HepG2 (cell line): Measurements from ENCODE around the gene TPTE2. TPM values are rescaled to one million over a fixed set of nuclear protein-coding genes. Genes with fewer than 3 reads are reported as not detected.

Experiments
- ATF6 ChIP-seq: sonication (generic); formaldehyde crosslinking; conservative IDR thresholded peaks from 2 replicates; pipeline ENCODE4 v1.4.0; 2020; ENCODE audit warnings: missing genetic modification reagents
- FOSL1 ChIP-seq: sonication (generic); formaldehyde crosslinking; IDR thresholded peaks from 2 replicates; pipeline ENCODE4 v1.9.0; 2021; ENCODE audit warnings: missing genetic modification reagents, borderline replicate concordance
- HNF1A ChIP-seq, 2 experiments: sonication (generic) in 1 of 2; formaldehyde crosslinking in 1 of 2; IDR thresholded peaks; 2 replicates each; pipeline versions ENCODE4 v1.4.0 to v1.6.1; 2016 to 2020; ENCODE audit warnings: borderline replicate concordance in 1 of 2, low read depth in 1 of 2, mild to moderate bottlenecking in 1 of 2, missing genetic modification reagents in 1 of 2
- HOXA5 ChIP-seq: sonication (generic); formaldehyde crosslinking; IDR thresholded peaks from 2 replicates; pipeline ENCODE4 v1.4.0; 2020; ENCODE audit warnings: missing genetic modification reagents
- KAT2B ChIP-seq: fragments of 150-350 bp; IDR thresholded peaks from 2 replicates; pipeline ENCODE4 v1.6.1; 2014; ENCODE audit warnings: low read depth, low read length, borderline replicate concordance
- KDM5B ChIP-seq: sonication (generic); formaldehyde crosslinking; IDR thresholded peaks from 2 replicates; pipeline ENCODE4 v1.4.0; 2020; ENCODE audit warnings: missing genetic modification reagents, mild to moderate bottlenecking, borderline replicate concordance
- POLR2AphosphoS2 ChIP-seq: IDR thresholded peaks from 2 replicates; pipeline ENCODE4 v1.6.1; 2011; ENCODE audit warnings: low read depth, low read length, improper control_type of control experiment
- PRMT3 ChIP-seq: sonication (generic); formaldehyde crosslinking; IDR thresholded peaks from 2 replicates; pipeline ENCODE4 v1.8.1; 2022; ENCODE audit warnings: low read depth, mild to moderate bottlenecking, moderate library complexity, missing genetic modification reagents, borderline replicate concordance
- RXRA ChIP-seq: sonication (generic); formaldehyde crosslinking; IDR thresholded peaks from 2 replicates; pipeline ENCODE4 v1.5.1; 2020; ENCODE audit warnings: missing genetic modification reagents
- TEAD2 ChIP-seq: sonication (generic); formaldehyde crosslinking; IDR thresholded peaks from 2 replicates; pipeline ENCODE4 v1.9.0; 2021; ENCODE audit warnings: missing genetic modification reagents
- THAP8 ChIP-seq: sonication (generic); formaldehyde crosslinking; IDR thresholded peaks from 2 replicates; pipeline ENCODE4 v1.5.1; 2020; ENCODE audit warnings: missing genetic modification reagents, mild to moderate bottlenecking, borderline replicate concordance
- TRIM24 ChIP-seq: sonication (generic); formaldehyde crosslinking; IDR thresholded peaks from 2 replicates; pipeline ENCODE4 v1.8.0; 2022; ENCODE audit warnings: mild to moderate bottlenecking, missing genetic modification reagents
- ZBTB2 ChIP-seq: sonication (generic); formaldehyde crosslinking; IDR thresholded peaks from 2 replicates; pipeline ENCODE4 v1.8.0; 2022; ENCODE audit warnings: low read depth, missing genetic modification reagents
- ZFP62 ChIP-seq: sonication (generic); formaldehyde crosslinking; IDR thresholded peaks from 2 replicates; pipeline ENCODE4 v1.4.0; 2020; ENCODE audit warnings: missing genetic modification reagents
- ZFY ChIP-seq: sonication (generic); formaldehyde crosslinking; IDR thresholded peaks from 2 replicates; pipeline ENCODE4 v1.4.0; 2020; ENCODE audit warnings: missing genetic modification reagents
- ZNF17 ChIP-seq: sonication (generic); formaldehyde crosslinking; IDR thresholded peaks from 2 replicates; pipeline ENCODE4 v1.5.0; 2020; ENCODE audit warnings: mild to moderate bottlenecking, missing genetic modification reagents
- ZNF317 ChIP-seq: sonication (generic); formaldehyde crosslinking; IDR thresholded peaks from 2 replicates; pipeline ENCODE4 v1.5.0; 2020; ENCODE audit warnings: mild to moderate bottlenecking, missing genetic modification reagents
- ZNF343 ChIP-seq: sonication (generic); formaldehyde crosslinking; IDR thresholded peaks from 2 replicates; pipeline ENCODE4 v1.4.0; 2020; ENCODE audit warnings: mild to moderate bottlenecking, missing genetic modification reagents
- ZNF629 ChIP-seq: sonication (generic); formaldehyde crosslinking; conservative IDR thresholded peaks from 2 replicates; pipeline ENCODE4 v1.5.0; 2020; ENCODE audit warnings: missing genetic modification reagents
- ZNF737 ChIP-seq: sonication (generic); formaldehyde crosslinking; IDR thresholded peaks from 2 replicates; pipeline ENCODE4 v1.5.0; 2020; ENCODE audit warnings: missing genetic modification reagents, mild to moderate bottlenecking, borderline replicate concordance
- ZSCAN20 ChIP-seq: sonication (generic); formaldehyde crosslinking; IDR thresholded peaks from 2 replicates; pipeline ENCODE4 v1.4.0; 2020; ENCODE audit warnings: missing genetic modification reagents, mild to moderate bottlenecking, borderline replicate concordance
- polyA plus RNA-seq, 8 experiments: library from polyadenylated mRNA; depleted of rRNA in 3 of 8; stranded (reverse) in 7 of 8; unstranded in 1 of 8; fragments of >200 nt; fragmentation: Illumina TruSeq in 4 of 8; extraction: Trizol in 4 of 8; gene quantifications; 2 replicates each; pipeline versions ENCODE4 v1.2.1 to v1.2.3, GENCODE V29; 2011 to 2016; ENCODE audit warnings: low read depth in 4 of 8, missing spikeins in 1 of 8, mixed read lengths in 1 of 8; ENCODE audit not compliant: insufficient read depth in 1 of 8
- total RNA-seq, 5 experiments: library from RNA; depleted of rRNA; stranded (reverse); fragments of >200 nt; fragmentation: Illumina TruSeq; extraction: Trizol; gene quantifications; 2 replicates each; pipeline ENCODE4 v1.2.3, GENCODE V29; 2016; ENCODE audit warnings: low read depth in 1 of 5

TPTE2 gene
- total and polyA plus RNA-seq, 2 of the 13 experiments (the other 11 are each of a cell fraction or from before 2014, with no cell fraction given): 0.07 TPM; not detected in 1

GRCh38 chr13:19601749-19602725 lies 40.7 kb upstream of the TPTE2 start (continued):
- TF ChIP-seq ATF6 (CRISPR knock-in tag): no peak
- no peak; the same call in 1 of the 2 replicates for TF ChIP-seq ZNF629 (CRISPR knock-in tag)
- TF ChIP-seq ZNF17 (CRISPR knock-in tag): no peak
- no peak for TF ChIP-seq TEAD2
- TF ChIP-seq THAP8 (CRISPR knock-in tag): no peak
- no peak for TF ChIP-seq FOSL1 (CRISPR knock-in tag)
- TF ChIP-seq ZFY (CRISPR knock-in tag): peak; percentile 78
- TF ChIP-seq ZNF737 (CRISPR knock-in tag): no peak
- TF ChIP-seq ZBTB2 (CRISPR knock-in tag): no peak; the same call in 1 of the 2 replicates
- TF ChIP-seq POLR2AphosphoS2: no peak
- TF ChIP-seq HNF1A (IDR thresholded peaks at IDR 0.05; ENCODE audit: low read depth): no peak
- peak; percentile 44 for TF ChIP-seq HNF1A (CRISPR knock-in tag; IDR thresholded peaks at IDR 0.05; ENCODE audit: borderline replicate concordance)
- TF ChIP-seq TRIM24 (CRISPR knock-in tag): no peak
- no peak for TF ChIP-seq RXRA (CRISPR knock-in tag)
- no peak for TF ChIP-seq ZFP62 (CRISPR knock-in tag)
- TF ChIP-seq KDM5B (CRISPR knock-in tag): peak; percentile 81
- no peak for TF ChIP-seq HOXA5 (CRISPR knock-in tag)
- TF ChIP-seq ZNF343 (CRISPR knock-in tag): no peak
- TF ChIP-seq ZNF317 (CRISPR knock-in tag): no peak
- 0 out of 2 replicates have a peak, but pooled peaks have one; percentile 31 for TF ChIP-seq PRMT3 (CRISPR knock-in tag)
- TF ChIP-seq KAT2B: no peak
- no peak for TF ChIP-seq ZSCAN20
